GM21723 (cell line): ENCODE results near the gene ARIH1.

ENCODE experiments used
- ATAC-seq: cut with Tn5 transposase; IDR thresholded peaks from one replicate; pipeline ENCODE4 v1.9.1; 2021; ENCODE audit warnings: mild to moderate bottlenecking, moderate library complexity; ENCODE audit not compliant: unreplicated experiment

Gene ARIH1

GRCh38 chr15:72486144-72486543 is 12.0 kb downstream of the ARIH1 start:
- ATAC-seq = no peak

DNA sequence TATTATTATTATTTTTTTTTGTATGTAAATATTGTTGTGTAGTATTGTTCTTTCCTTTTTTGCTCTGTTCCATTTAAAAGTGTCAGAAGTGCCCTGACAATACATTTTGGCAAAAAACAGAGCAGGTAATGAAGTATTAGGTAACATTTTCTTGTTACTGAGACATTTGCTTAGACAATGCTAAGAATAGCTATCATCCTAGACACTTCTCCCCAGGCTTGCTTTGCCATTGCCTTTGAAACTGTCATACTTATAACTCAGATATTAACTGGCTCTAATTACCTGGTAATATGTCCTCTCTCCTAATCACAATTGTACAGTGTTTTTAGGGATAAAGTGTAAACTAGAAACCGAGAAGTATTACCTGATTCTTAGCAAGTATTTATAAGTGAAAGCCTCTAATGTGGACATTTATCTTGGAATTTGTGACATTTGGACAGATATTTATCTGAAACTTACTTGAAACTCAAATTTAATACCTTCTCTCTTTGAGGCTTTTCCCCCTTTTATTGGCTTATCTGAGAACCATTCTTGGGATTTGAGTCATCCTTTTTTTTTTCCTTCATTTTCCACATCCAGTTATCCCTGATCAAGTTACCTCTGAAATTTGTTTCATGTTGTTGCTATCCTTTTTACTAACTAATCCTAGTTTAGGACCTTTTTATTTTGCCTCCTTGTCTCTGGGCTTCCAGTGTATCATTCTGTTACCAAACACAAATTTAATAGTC is 13.1 kb downstream of the ARIH1 start:
- no peak for ATAC-seq

GRCh38 chr15:72488558-72488957 is 14.4 kb downstream of the ARIH1 start:
- ATAC-seq = no peak

DNA sequence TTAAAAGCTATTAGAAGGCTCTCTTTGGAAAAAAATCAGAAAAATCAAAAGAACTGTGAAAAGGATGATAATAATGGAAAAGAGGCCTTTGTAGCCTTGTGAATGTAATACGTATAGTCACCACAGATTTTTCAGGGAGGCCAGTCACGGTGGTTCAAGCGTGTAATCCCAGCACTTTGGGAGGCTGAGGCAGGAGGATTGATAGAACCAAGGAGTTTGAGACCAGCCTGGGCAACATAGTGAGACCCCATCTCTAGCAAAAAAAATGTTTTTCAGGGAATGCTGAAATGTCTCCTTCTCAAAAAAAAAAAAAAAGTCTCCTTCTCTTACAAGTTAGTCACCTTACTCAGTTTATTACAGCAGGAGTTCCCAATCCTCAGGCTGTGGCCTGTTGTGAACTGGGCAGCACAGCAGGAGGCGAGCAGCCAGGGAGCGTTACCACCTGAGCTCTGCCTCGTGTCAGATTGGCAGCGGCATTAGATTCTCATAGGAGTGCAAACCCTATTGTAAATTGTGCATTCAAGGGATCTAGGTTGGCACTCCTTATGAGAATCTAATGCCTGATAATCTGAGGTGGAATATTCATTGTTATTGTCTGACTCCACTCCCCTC is 15.9 kb downstream of the ARIH1 start:
- no peak for ATAC-seq

- ATAC-seq = no peak
Observed at GRCh38 chr15:72491768-72492167, 17.6 kb downstream of the ARIH1 start.

GRCh38 chr15:72492733-72493132 is 18.6 kb downstream of the ARIH1 start:
- no peak for ATAC-seq

GRCh38 chr15:72493220-72493619 is 19.1 kb downstream of the ARIH1 start:
- no peak for ATAC-seq

DNA sequence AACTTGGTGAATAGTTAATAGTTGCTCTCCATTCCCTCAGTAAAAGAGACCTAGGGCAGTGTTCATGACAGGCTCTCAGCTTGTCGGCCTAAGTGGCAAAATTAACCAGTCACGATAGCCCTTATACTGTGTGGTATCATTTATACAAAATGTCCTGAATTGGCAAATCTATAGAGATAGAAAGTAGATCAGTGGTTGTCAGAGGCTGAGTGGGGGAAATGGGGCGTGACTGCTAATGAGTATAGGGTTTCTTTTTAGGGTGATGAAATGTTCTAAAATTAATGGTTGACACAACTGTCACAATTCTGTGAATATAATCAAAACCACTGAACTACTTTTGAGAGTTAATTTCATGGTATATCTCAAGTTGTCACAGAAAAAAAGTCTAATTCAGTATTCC is 20.9 kb downstream of the ARIH1 start:
- ATAC-seq = no peak

- no peak for ATAC-seq
Observed at GRCh38 chr15:72496783-72497182, 22.7 kb downstream of the ARIH1 start.

- ATAC-seq = no peak
Observed at GRCh38 chr15:72497402-72497801, 23.3 kb downstream of the ARIH1 start.

GRCh38 chr15:72502220-72502809 is 28.2 kb downstream of the ARIH1 start:
- ATAC-seq = no peak

GRCh38 chr15:72503147-72503546 is 29.0 kb downstream of the ARIH1 start:
- no peak for ATAC-seq

DNA sequence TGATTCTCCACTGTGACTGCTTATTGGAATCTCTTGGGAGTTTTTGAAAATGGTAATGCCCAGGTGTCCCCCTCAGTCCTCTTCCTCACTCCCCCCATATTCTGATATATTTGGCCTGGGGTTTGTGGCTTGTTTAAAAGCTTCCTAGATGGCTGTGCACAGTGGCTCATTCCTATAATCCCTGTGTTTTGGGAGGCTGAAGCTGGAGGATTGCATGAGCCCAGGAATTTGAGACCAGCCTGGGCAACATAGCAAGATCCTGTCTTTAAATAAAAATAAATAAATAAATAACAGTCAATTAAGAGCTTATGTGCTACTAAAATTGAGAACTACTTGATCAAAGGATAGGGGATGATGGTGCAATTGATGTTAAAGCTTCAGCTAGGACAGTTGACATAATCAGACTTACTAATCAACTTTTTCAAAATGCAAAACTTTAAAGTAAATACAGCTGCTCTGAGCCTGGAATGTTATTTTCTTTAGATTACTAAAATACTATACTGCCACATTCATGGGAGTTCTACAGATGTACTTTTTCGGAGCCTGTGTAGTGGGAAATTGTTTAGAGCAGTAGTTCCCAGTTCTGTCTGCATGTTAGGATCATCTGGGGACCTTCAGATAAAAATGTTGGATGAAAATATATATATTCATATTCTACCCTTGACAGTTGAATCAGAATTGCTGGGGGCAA is 33.4 kb downstream of the ARIH1 start:
- no peak for ATAC-seq

DNA sequence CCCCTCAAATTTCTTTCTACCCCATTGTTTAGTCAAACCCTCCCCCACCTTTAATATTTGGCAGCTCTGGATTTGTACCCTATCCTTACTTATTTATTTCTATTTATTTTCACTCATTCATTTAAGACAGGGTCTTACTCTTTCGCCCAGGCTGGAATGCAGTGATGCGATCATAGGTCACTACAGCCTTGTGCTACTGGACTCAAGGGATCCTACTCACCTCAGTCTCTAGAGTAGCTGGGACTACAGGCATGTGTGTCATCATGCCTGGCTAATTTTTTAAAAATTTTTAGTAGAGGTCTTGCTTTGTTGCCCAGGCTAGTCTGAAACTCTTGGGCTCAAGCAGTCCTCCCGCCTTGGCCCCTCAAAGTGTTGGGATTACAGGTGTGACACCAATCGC is 35.4 kb downstream of the ARIH1 start:
- ATAC-seq = no peak

DNA sequence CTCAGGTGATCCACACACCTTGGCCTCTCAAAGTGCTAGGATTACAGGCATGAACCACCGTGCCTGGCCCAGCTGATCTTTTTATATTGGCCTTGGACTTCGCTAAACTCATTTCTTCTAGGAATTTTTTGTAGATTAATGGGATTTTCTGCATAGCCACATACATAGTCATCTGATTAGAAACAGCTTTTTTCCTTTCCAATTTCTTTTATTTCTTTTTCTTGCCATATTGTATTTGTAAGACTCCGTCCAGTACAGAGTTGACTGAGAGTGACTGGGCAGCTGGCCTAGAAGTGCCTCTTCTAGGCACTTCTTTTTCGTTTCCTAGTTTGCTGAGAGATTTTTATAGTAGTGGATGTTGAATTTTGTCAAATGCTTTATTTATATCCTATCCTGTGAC is 37.4 kb downstream of the ARIH1 start:
- no peak for ATAC-seq

GRCh38 chr15:72515591-72516389 is 41.7 kb downstream of the ARIH1 start:
- ATAC-seq = no peak

DNA sequence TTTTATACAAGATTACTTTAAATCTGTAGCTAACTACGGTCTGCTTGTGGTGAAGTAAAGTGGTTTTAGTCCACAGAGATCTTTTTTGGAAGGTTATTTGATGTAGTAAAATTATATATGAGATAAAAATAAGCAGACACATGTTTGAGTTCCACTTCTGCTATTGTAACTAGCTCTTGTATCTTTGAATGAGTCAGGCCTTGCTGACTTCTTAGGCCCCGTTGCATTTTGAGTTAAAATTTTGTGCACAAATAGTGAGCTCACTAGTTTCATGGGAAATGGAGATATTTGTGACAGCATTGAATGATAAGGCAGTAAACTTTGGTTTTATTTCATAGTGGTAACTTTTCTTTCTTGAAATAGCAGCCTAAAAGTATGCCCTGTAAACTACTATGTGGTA is 42.6 kb downstream of the ARIH1 start:
- no peak for ATAC-seq

- no peak for ATAC-seq
Observed at GRCh38 chr15:72521682-72522081, 47.6 kb downstream of the ARIH1 start.

DNA sequence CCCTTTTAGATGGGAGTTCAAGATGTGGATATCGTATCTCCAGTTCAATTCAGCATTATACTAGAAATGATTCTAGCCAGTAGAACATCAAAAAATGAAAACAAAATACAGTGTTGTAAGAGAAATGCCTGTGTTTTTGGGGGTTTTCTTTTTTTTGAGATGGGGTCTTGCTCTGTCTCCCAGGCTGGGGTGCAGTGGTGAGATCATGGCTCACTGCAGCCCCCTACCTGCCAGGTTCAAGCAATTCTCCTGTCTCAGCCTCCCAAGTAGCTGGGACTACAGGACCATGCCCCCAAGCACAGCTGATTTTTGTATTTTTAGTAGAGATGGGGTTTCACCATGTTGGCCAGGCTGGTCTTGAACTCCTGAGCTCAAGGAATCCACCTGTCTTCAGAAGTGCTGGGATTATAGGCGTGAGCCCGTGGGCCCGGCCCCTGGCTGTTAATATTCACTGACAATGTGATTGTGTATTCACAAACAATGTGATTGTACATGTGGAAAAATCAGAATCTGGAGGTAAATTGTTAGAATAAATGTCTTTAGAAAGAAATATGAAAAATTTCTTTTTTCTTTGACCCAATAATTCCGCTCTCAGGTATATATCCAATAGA is 59.0 kb downstream of the ARIH1 start:
- ATAC-seq = no peak

GRCh38 chr15:72534523-72534922 is 60.4 kb downstream of the ARIH1 start:
- ATAC-seq = no peak

- ATAC-seq = no peak
Observed at GRCh38 chr15:72535911-72536310, 61.8 kb downstream of the ARIH1 start.
